ENCODE results near the gene CRTAP.
A peak's percentile ranks its signal among the peaks of the same experiment; 100 is the strongest.
"Not testable (repeated sequence)": the region's sequence is repeated elsewhere in the genome, so short reads cannot be mapped to it uniquely, and the experiment has no call there.

Gene CRTAP

DNA sequence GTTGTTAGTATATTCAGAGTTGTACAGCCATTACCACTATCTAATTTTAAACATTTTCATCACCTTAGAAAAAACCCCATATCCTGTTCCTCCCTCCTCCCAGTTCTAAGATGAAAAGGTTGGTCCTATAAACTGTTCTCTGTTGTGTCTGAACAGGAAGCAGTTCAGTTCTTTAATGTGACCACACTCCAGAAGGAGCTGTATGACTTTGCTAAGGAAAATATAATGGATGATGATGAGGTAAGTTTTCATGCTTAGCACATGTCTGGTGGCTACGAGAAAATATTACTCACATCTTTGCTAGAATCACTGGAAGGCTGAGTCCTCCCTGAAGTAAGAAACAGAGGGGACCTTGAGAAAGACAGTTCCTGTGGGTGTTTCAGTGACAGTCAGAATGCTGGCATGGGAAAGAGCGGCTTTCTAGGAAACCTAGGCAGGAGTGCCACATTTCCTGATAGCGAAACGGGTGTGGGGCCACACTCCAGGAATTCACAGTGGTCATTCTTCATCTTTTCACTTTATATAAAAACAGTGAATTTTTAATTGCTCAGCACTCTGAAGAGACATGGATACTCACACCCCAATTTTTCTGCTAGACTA is 20.3 kb downstream of the CRTAP start:
- H2BK120ac ChIP-seq (ENCODE audit: low read depth, low read length) = no peak overlapping the region
- WGBS = 88% methylated on average over 4 of the region's 4 CpGs

DNA sequence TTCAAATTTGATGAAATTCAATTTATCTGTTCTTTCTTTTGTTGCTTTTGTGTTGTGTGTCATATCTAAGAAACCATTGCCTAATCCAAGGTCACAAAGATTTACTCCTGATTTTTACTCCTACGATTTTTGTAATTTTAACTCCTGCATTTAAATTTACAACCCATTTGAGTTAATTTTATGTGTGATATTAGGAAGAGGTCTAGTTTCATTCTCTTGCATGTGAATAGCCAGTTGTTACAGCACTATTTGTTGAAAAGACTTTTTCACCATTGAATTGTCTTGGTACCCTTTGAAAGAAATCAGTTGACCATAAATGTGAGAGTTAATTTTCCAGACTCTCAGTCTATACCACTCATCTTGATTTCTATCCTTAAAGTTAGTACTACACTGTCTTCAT is 23.9 kb downstream of the CRTAP start:
- Histone ChIP-seq H3K4ac (ENCODE audit: low read depth in 1 of 2, low read length in 2 of 2) (no peak overlapping the region), H2BK5ac (ENCODE audit: low read depth, low read length, poor library complexity, severe bottlenecking) (no peak overlapping the region), H2AFZ (ENCODE audit: low read depth, low read length) (no peak overlapping the region), H3K79me1 (replicated peaks; ENCODE audit: low read length, poor library complexity, severe bottlenecking) (peaks cover 6% of the 10 kb centered on the region), H2BK120ac (ENCODE audit: low read depth, low read length) (no peak overlapping the region), H3K9ac (ENCODE audit: low read length) (no peak overlapping the region), H4K91ac (ENCODE audit: low read length) (no peak overlapping the region), H3K9me3 (ENCODE audit: control insufficient read depth, low read length) (no peaks in the 10 kb centered on the region), H3K18ac (ENCODE audit: low read depth in 1 of 2, low read length in 2 of 2) (no peak overlapping the region), H3K4me3 (ENCODE audit: insufficient read depth in 1 of 2, low read depth in 1 of 2, low read length in 2 of 2) (no peak overlapping the region), H2BK15ac (ENCODE audit: low read depth, poor library complexity, severe bottlenecking) (no peak overlapping the region), H3K36me3 (ENCODE audit: control insufficient read depth in 1 of 2, insufficient read depth in 2 of 2, low read depth in 1 of 2, low read length in 2 of 2) (peaks cover 26 to 84% of the 10 kb centered on the region in 2 experiments), H3K14ac (ENCODE audit: low read length in 2 of 2) (no peak overlapping the region), H4K8ac (ENCODE audit: low read length) (no peak overlapping the region), H3K4me1 (ENCODE audit: control insufficient read depth, insufficient read depth, low read depth, low read length) (no peaks in the 10 kb centered on the region), H2BK12ac (ENCODE audit: low read length in 2 of 2) (no peak overlapping the region), H3K23ac (ENCODE audit: low read length in 2 of 2) (no peak overlapping the region), H3K27ac (ENCODE audit: low read length, poor library complexity, severe bottlenecking) (no peak overlapping the region), H2AK5ac (ENCODE audit: low read length, severe bottlenecking) (no peak overlapping the region), H3K4me2 (ENCODE audit: low read length, poor library complexity, severe bottlenecking) (no peak overlapping the region), H3K27me3 (ENCODE audit: control insufficient read depth in 1 of 2, insufficient read depth in 1 of 2, low read length in 2 of 2) (no peaks in the 10 kb centered on the region)
- no peak for DNase-seq
- no CpG with 5 or more reads among the region's 1 CpG for WGBS

More for the DNA sequence above, 20.3 kb downstream of the CRTAP start:
- H2BK15ac ChIP-seq (ENCODE audit: low read depth, poor library complexity, severe bottlenecking) = no peak overlapping the region
- H4K8ac ChIP-seq (ENCODE audit: low read length) = no peak overlapping the region
- peaks cover 4% of the 10 kb centered on the region for H3K4me1 ChIP-seq (ENCODE audit: control insufficient read depth, insufficient read depth, low read depth, low read length)
- no peak overlapping the region for H3K18ac ChIP-seq (ENCODE audit: low read depth in 1 of 2, low read length in 2 of 2)
- H2BK12ac ChIP-seq (ENCODE audit: low read length in 2 of 2) = no peak overlapping the region
- peak; percentile 17 for DNase-seq
- H3K23ac ChIP-seq (ENCODE audit: low read length in 2 of 2) = no peak overlapping the region
- no peak overlapping the region for H3K4me2 ChIP-seq (ENCODE audit: low read length, poor library complexity, severe bottlenecking)
- H3K4me3 ChIP-seq (ENCODE audit: insufficient read depth in 1 of 2, low read depth in 1 of 2, low read length in 2 of 2) = no peak overlapping the region
- no peak overlapping the region for H4K91ac ChIP-seq (ENCODE audit: low read length)
- H3K4ac ChIP-seq (ENCODE audit: low read depth in 1 of 2, low read length in 2 of 2) = no peak overlapping the region
- H2AFZ ChIP-seq (ENCODE audit: low read depth, low read length) = no peak overlapping the region
- no peak overlapping the region for H2BK5ac ChIP-seq (ENCODE audit: low read depth, low read length, poor library complexity, severe bottlenecking)
- peaks cover 31 to 83% of the 10 kb centered on the region in 2 experiments for H3K36me3 ChIP-seq (ENCODE audit: control insufficient read depth in 1 of 2, insufficient read depth in 2 of 2, low read depth in 1 of 2, low read length in 2 of 2)
- no peak overlapping the region for H3K14ac ChIP-seq (ENCODE audit: low read length in 2 of 2)
- H3K9me3 ChIP-seq (ENCODE audit: control insufficient read depth, low read length) = no peaks in the 10 kb centered on the region
- H2AK5ac ChIP-seq (ENCODE audit: low read length, severe bottlenecking) = no peak overlapping the region
- peak overlapping the region; percentile 56 for H3K9ac ChIP-seq (ENCODE audit: low read length)
- no peak overlapping the region for H3K27ac ChIP-seq (ENCODE audit: low read length, poor library complexity, severe bottlenecking)
- no peaks in the 10 kb centered on the region for H3K27me3 ChIP-seq (ENCODE audit: control insufficient read depth in 1 of 2, insufficient read depth in 1 of 2, low read length in 2 of 2)
- H3K79me1 ChIP-seq (replicated peaks; ENCODE audit: low read length, poor library complexity, severe bottlenecking) = peaks cover 14% of the 10 kb centered on the region

GRCh38 chr3:33139006-33139623 is 25.3 kb downstream of the CRTAP start:
- DNase-seq; H3K27ac ChIP-seq (ENCODE audit: low read length, poor library complexity, severe bottlenecking); H3K4me3 ChIP-seq (ENCODE audit: insufficient read depth in 1 of 2, low read depth in 1 of 2, low read length in 2 of 2); H2AFZ ChIP-seq (ENCODE audit: low read depth, low read length); H3K9ac ChIP-seq (ENCODE audit: low read length); H3K4me2 ChIP-seq (ENCODE audit: low read length, poor library complexity, severe bottlenecking); H2BK12ac ChIP-seq (ENCODE audit: low read length in 2 of 2); H3K27me3 ChIP-seq (ENCODE audit: control insufficient read depth in 1 of 2, insufficient read depth in 1 of 2, low read length in 2 of 2); H2BK120ac ChIP-seq (ENCODE audit: low read depth, low read length); H2BK15ac ChIP-seq (ENCODE audit: low read depth, poor library complexity, severe bottlenecking); H2AK5ac ChIP-seq (ENCODE audit: low read length, severe bottlenecking); H3K14ac ChIP-seq (ENCODE audit: low read length in 2 of 2); H3K79me1 ChIP-seq (replicated peaks; ENCODE audit: low read length, poor library complexity, severe bottlenecking); H3K4me1 ChIP-seq (ENCODE audit: control insufficient read depth, insufficient read depth, low read depth, low read length); H4K91ac ChIP-seq (ENCODE audit: low read length); H3K23ac ChIP-seq (ENCODE audit: low read length in 2 of 2); H3K9me3 ChIP-seq (ENCODE audit: control insufficient read depth, low read length); H4K8ac ChIP-seq (ENCODE audit: low read length); H2BK5ac ChIP-seq (ENCODE audit: low read depth, low read length, poor library complexity, severe bottlenecking): not testable (repeated sequence)
- Histone ChIP-seq H3K4ac (ENCODE audit: low read depth in 1 of 2, low read length in 2 of 2) (peak overlapping the region in 1 of 2 experiments; percentile 26), H3K18ac (ENCODE audit: low read depth in 1 of 2, low read length in 2 of 2) (peak overlapping the region in 1 of 2 experiments; percentile 57), H3K36me3 (ENCODE audit: control insufficient read depth in 1 of 2, insufficient read depth in 2 of 2, low read depth in 1 of 2, low read length in 2 of 2) (peaks cover 25 to 84% of the 10 kb centered on the region in 2 experiments)
- WGBS = 93% methylated on average over 8 of the region's 8 CpGs

DNA sequence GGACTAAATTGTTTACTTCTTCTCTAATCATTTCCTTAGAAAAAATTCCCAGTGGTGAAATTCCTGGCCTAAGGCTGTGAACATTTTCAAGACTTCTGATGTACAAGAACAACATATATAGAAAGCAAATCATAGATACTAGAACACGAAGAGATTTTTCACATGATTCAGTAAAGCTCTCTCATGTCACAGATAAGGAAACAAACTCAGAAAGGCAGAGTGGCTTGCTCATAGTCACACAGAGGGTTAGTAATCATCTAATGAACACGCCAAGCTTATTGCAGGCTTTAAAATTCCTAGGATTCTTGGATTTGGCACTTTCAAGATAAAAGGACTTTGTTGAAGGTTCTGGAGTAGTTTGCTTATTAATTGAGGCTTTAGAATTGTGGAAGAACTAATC is 26.2 kb downstream of the CRTAP start:
- Histone ChIP-seq H3K36me3 (ENCODE audit: control insufficient read depth in 1 of 2, insufficient read depth in 2 of 2, low read depth in 1 of 2, low read length in 2 of 2) (peaks cover 26 to 84% of the 10 kb centered on the region in 2 experiments), H4K8ac (ENCODE audit: low read length) (no peak overlapping the region), H3K79me1 (replicated peaks; ENCODE audit: low read length, poor library complexity, severe bottlenecking) (peaks cover 6% of the 10 kb centered on the region), H2BK15ac (ENCODE audit: low read depth, poor library complexity, severe bottlenecking) (no peak overlapping the region), H2BK5ac (ENCODE audit: low read depth, low read length, poor library complexity, severe bottlenecking) (no peak overlapping the region), H3K9me3 (ENCODE audit: control insufficient read depth, low read length) (no peaks in the 10 kb centered on the region), H3K4me3 (ENCODE audit: insufficient read depth in 1 of 2, low read depth in 1 of 2, low read length in 2 of 2) (no peak overlapping the region), H3K4me2 (ENCODE audit: low read length, poor library complexity, severe bottlenecking) (no peak overlapping the region), H2BK120ac (ENCODE audit: low read depth, low read length) (no peak overlapping the region), H3K14ac (ENCODE audit: low read length in 2 of 2) (no peak overlapping the region), H3K9ac (ENCODE audit: low read length) (peak overlapping the region; percentile 24), H2AK5ac (ENCODE audit: low read length, severe bottlenecking) (no peak overlapping the region), H4K91ac (ENCODE audit: low read length) (no peak overlapping the region), H3K27me3 (ENCODE audit: control insufficient read depth in 1 of 2, insufficient read depth in 1 of 2, low read length in 2 of 2) (no peaks in the 10 kb centered on the region), H3K4ac (ENCODE audit: low read depth in 1 of 2, low read length in 2 of 2) (no peak overlapping the region), H3K4me1 (ENCODE audit: control insufficient read depth, insufficient read depth, low read depth, low read length) (peaks cover under 1% of the 10 kb centered on the region), H2BK12ac (ENCODE audit: low read length in 2 of 2) (no peak overlapping the region), H3K18ac (ENCODE audit: low read depth in 1 of 2, low read length in 2 of 2) (no peak overlapping the region), H3K27ac (ENCODE audit: low read length, poor library complexity, severe bottlenecking) (no peak overlapping the region), H3K23ac (ENCODE audit: low read length in 2 of 2) (no peak overlapping the region), H2AFZ (ENCODE audit: low read depth, low read length) (no peak overlapping the region)
- WGBS = 46% methylated on average over 2 of the region's 2 CpGs
- DNase-seq = peak; percentile 74
